ENCODE data around the gene IGSF9. TPM values are rescaled to one million over a fixed set of nuclear protein-coding genes. Genes with fewer than 3 reads are reported as not detected.

The IGSF9 gene
- total RNA-seq, 2 donors from 2014 or later: 0.99 TPM; not detected in 1

DNA sequence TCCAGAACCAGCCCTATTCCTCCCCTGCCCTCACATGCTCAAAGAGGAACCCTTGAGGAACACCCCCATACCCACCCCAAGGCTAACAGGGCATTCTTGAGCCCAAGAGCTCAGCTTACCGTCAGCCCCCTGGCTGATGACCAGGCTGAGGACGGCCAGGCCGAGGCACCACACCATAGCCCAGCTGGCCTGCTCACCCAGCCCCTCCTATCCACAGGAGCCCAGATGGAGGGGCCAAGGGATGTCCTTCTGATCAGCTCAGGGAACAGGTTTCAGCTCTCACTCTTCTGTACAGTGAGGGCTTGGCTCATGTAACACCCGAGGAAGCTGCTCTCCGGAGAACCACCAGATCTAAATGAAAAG, 2.2 kb downstream of the IGSF9 start:
- Histone ChIP-seq H3K4me1 (ENCODE audit: control insufficient read depth in 1 of 2, low read depth in 2 of 2) (peaks cover 10 to 14% of the 10 kb centered on the region in 2 donors), H3K9me3 (no peaks in the 10 kb centered on the region), H3K36me3 (no peaks in the 10 kb centered on the region), H3K27ac (no peak overlapping the region), H3K4me3 (no peak overlapping the region), H3K27me3 (replicated peaks; ENCODE audit: insufficient read depth) (no peaks in the 10 kb centered on the region)
- DNase-seq (ENCODE audit: low spot score) (no peak), ATAC-seq (ENCODE audit: insufficient number of reproducible peaks, low FRiP score, low read depth) (no peak)
- TF ChIP-seq, protein P1, sequence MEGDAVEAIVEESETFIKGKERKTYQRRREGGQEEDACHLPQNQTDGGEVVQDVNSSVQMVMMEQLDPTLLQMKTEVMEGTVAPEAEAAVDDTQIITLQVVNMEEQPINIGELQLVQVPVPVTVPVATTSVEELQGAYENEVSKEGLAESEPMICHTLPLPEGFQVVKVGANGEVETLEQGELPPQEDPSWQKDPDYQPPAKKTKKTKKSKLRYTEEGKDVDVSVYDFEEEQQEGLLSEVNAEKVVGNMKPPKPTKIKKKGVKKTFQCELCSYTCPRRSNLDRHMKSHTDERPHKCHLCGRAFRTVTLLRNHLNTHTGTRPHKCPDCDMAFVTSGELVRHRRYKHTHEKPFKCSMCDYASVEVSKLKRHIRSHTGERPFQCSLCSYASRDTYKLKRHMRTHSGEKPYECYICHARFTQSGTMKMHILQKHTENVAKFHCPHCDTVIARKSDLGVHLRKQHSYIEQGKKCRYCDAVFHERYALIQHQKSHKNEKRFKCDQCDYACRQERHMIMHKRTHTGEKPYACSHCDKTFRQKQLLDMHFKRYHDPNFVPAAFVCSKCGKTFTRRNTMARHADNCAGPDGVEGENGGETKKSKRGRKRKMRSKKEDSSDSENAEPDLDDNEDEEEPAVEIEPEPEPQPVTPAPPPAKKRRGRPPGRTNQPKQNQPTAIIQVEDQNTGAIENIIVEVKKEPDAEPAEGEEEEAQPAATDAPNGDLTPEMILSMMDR (IDR thresholded peaks at IDR 0.05): no peak

DNA sequence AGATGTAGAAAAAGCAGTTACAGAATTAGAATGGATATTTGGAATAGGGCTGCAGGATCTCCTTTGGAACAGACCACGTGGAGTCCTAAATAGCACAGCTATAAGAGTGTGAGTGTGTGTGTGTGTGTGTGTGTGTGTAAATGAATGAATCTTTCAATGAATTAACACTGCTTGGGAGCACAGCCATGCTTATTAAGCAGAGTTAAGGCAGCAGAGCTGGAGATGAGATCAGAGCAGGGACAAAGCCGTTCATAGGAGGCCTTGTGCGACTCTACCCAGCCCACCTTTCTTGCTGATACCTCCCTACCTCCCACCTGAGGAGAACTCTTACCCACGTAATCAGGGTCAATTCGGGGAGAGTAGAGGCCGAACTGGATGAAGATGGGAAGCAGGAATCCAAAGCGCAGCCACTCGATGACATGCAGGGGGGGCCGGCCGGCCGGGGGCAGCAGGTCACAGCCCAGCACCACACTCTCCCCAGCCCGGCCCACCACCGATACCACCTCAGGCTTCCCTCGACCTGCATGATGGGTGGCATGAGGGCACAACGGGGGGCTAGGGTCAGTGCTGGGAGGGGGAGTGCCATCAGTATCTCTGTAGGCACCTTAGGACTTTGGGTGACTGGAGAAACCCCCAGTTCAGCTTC, 2.7 kb downstream of the IGSF9 start:
- peaks cover 10 to 14% of the 10 kb centered on the region in 2 donors for H3K4me1 ChIP-seq (ENCODE audit: control insufficient read depth in 1 of 2, low read depth in 2 of 2)
- TF ChIP-seq, protein P1 (IDR thresholded peaks at IDR 0.05): no peak
- no peak overlapping the region for H3K27ac ChIP-seq
- ATAC-seq (ENCODE audit: insufficient number of reproducible peaks, low FRiP score, low read depth): no peak
- H3K9me3 ChIP-seq: no peaks in the 10 kb centered on the region
- no peaks in the 10 kb centered on the region for H3K36me3 ChIP-seq
- H3K27me3 ChIP-seq (replicated peaks; ENCODE audit: insufficient read depth): no peaks in the 10 kb centered on the region
- DNase-seq (ENCODE audit: low spot score): no peak
- H3K4me3 ChIP-seq: no peak overlapping the region

DNA sequence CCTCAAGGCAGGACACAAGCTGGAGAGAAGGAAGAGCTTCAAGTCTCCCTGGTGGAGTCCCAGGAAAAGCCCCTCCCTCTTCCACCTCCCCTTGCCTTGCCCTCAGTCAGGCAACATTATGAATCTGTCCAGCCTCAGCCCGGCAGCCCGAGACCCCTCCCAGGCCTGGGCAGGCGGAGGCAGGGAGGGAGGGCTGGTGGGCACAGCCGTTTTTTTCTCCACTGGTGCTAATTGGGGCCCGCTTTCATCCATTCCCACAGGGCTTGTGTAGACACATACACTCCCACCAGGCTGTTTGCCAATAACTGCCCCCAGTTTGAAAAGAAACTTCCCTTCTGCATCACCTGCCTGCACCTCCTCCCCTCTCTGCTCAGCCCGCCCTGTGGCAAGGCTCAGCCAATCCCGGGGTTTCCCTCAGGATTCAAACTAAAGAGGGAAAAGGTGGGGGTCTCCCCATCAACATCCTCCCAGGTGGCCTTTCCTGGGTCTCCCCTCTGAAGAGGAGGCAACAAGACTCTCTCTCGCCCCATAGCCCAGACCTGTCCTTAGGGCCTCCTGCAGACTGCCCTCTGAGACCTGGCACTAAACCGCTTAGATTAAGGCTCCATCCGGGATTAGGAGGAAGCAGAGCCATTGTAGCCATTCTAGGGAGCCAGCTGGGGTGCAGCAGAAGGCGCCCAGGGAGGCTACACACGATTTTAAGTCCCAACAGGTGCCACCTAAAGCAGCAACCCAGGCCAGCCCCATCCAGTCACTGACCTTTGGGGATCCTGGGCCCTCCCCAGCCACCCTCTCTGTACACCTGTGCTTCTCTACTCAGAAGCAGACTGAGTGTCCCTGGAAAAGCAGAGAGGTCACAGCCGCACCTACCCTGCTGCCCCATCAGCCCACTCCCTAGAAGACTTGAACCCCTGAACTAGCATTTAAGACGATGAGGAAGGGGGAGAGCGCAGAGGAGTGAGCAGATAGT, 3.5 kb downstream of the IGSF9 start:
- Histone ChIP-seq H3K4me1 (ENCODE audit: control insufficient read depth in 1 of 2, low read depth in 2 of 2) (peaks cover 10 to 14% of the 10 kb centered on the region in 2 donors), H3K36me3 (no peaks in the 10 kb centered on the region), H3K27me3 (replicated peaks; ENCODE audit: insufficient read depth) (no peaks in the 10 kb centered on the region), H3K27ac (no peak overlapping the region), H3K9me3 (no peaks in the 10 kb centered on the region), H3K4me3 (no peak overlapping the region)
- ATAC-seq (ENCODE audit: insufficient number of reproducible peaks, low FRiP score, low read depth): no peak
- no peak for DNase-seq (ENCODE audit: low spot score)
- TF ChIP-seq, protein P1 (IDR thresholded peaks at IDR 0.05): no peak

DNA sequence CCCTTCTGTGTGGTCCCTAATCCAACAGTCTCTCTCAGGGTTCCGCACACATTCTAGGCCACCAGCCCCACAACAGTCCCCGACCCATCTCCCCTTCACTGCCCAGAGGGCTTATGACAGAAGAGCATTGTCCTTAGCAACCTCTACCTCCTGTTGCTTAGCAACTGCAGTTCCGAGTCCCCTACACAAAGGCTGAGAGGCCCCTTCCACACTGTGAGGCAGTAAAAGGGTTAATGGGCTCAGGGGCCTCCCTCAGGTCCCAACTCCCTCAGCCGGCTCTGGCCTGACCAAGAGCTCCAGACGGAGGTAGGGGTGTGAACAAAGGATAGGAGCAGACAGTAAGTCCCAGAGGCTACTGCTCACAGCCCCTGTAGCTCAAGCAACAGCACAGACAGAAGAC, 4.3 kb downstream of the IGSF9 start:
- Histone ChIP-seq H3K9me3 (no peaks in the 10 kb centered on the region), H3K36me3 (no peaks in the 10 kb centered on the region), H3K4me1 (ENCODE audit: control insufficient read depth in 1 of 2, low read depth in 2 of 2) (peaks cover 10 to 13% of the 10 kb centered on the region in 2 donors), H3K27me3 (replicated peaks; ENCODE audit: insufficient read depth) (no peaks in the 10 kb centered on the region), H3K4me3 (no peak overlapping the region), H3K27ac (no peak overlapping the region)
- DNase-seq (ENCODE audit: low spot score) (no peak), ATAC-seq (ENCODE audit: insufficient number of reproducible peaks, low FRiP score, low read depth) (no peak)
- TF ChIP-seq, protein P1 (IDR thresholded peaks at IDR 0.05): no peak

DNA sequence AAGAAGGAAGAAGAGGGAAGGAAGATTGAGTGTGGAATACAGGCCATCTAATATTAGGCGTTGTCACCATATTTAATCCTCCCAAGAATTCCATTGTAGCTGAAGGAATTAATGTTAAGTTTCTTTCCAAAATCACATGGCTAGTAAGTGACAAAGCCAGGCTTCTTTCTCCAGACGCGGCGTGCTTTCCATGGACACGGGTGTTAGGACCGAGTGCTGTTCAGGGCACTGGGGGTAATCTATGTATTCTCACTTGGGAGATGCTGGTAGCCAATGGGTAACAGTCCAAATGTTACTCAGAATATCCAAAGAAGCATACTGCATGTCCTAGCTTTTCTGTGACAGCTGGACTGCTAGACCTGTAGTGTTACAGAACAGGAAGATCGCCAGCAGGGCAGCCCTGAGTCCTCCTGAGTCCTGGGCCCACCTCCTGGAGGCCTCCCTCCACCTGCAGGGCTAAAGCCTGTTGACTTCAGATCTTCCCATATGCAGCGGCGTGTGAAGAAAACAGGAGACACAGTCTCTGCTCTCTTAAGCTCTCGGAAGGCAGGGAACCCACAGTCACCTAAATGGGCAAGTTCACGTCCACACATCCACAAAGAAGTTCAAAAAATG, 5.3 kb downstream of the IGSF9 start:
- no peaks in the 10 kb centered on the region for H3K27me3 ChIP-seq (replicated peaks; ENCODE audit: insufficient read depth)
- H3K36me3 ChIP-seq: no peaks in the 10 kb centered on the region
- H3K4me1 ChIP-seq (ENCODE audit: control insufficient read depth in 1 of 2, low read depth in 2 of 2): peaks cover under 1 to 4% of the 10 kb centered on the region in 2 donors
- H3K9me3 ChIP-seq: no peaks in the 10 kb centered on the region
- TF ChIP-seq, protein P1 (IDR thresholded peaks at IDR 0.05): no peak
- no peak overlapping the region for H3K4me3 ChIP-seq
- DNase-seq (ENCODE audit: low spot score) (no peak), ATAC-seq (ENCODE audit: insufficient number of reproducible peaks, low FRiP score, low read depth) (no peak)
- H3K27ac ChIP-seq: no peak overlapping the region
